WERI-Rb-1 (cell line): ENCODE data around the gene CNPY4.

Source experiments
- DNase-seq: peaks from one replicate; pipeline ENCODE4 v3.0.0-alpha.2; 2020
- H3K27ac ChIP-seq: fragments of 250-450 bp; sonication (Bioruptor Pico); 2 replicates; pipeline ENCODE4 v1.5.1; 2020; ENCODE audit warnings: mild to moderate bottlenecking, moderate library complexity
- H3K27me3 ChIP-seq: fragments of 250-450 bp; sonication (Bioruptor Pico); 2 replicates; pipeline ENCODE4 v1.5.1; 2021; ENCODE audit warnings: mild to moderate bottlenecking, low read depth, moderate library complexity; ENCODE audit not compliant: insufficient read depth, severe bottlenecking
- H3K36me3 ChIP-seq: fragments of 250-450 bp; sonication (Bioruptor Pico); 2 replicates; pipeline ENCODE4 v1.5.1; 2020; ENCODE audit warnings: mild to moderate bottlenecking, moderate library complexity
- H3K4me3 ChIP-seq: 2 replicates; pipeline ENCODE4 v1.5.1; 2011; ENCODE audit warnings: low read depth, mild to moderate bottlenecking, control low read depth, low read length
- H3K9me3 ChIP-seq: fragments of 250-450 bp; sonication (Bioruptor Pico); 2 replicates; pipeline ENCODE4 v1.5.1; 2021; ENCODE audit warnings: mild to moderate bottlenecking, moderate library complexity; ENCODE audit not compliant: severe bottlenecking
- CTCF ChIP-seq: IDR thresholded peaks from 2 replicates; pipeline ENCODE4 v1.5.1; 2011; ENCODE audit warnings: low read depth, mild to moderate bottlenecking, control low read depth, inconsistent platforms, low read length

The CNPY4 gene

GRCh38 chr7:100107890-100108289, 11.5 kb upstream of the CNPY4 start:
- Histone ChIP-seq H3K27me3 (no peaks in the 10 kb centered on the region), H3K4me3 (no peak overlapping the region), H3K27ac (no peak overlapping the region), H3K36me3 (peaks cover 94% of the 10 kb centered on the region), H3K9me3 (no peaks in the 10 kb centered on the region)
- TF ChIP-seq CTCF, result no peak
- DNase-seq, result no peak

GRCh38 chr7:100109521-100110163, 9.8 kb upstream of the CNPY4 start:
- H3K36me3 ChIP-seq, result peaks cover 87% of the 10 kb centered on the region
- H3K4me3 ChIP-seq, result no peak overlapping the region
- TF ChIP-seq CTCF, result peak; percentile 59
- no peak overlapping the region for H3K27ac ChIP-seq
- no peaks in the 10 kb centered on the region for H3K9me3 ChIP-seq
- H3K27me3 ChIP-seq, result no peaks in the 10 kb centered on the region
- DNase-seq, result no peak

GRCh38 chr7:100111156-100111555, 8.3 kb upstream of the CNPY4 start:
- H3K27ac ChIP-seq, result no peak overlapping the region
- H3K9me3 ChIP-seq, result no peaks in the 10 kb centered on the region
- no peak overlapping the region for H3K4me3 ChIP-seq
- no peaks in the 10 kb centered on the region for H3K27me3 ChIP-seq
- no peak for DNase-seq
- peaks cover 71% of the 10 kb centered on the region for H3K36me3 ChIP-seq
- no peak for TF ChIP-seq CTCF

GRCh38 chr7:100111914-100112313, 7.5 kb upstream of the CNPY4 start:
- DNase-seq, result no peak
- no peak for TF ChIP-seq CTCF
- peaks cover 65% of the 10 kb centered on the region for H3K36me3 ChIP-seq
- no peak overlapping the region for H3K4me3 ChIP-seq
- H3K9me3 ChIP-seq, result no peaks in the 10 kb centered on the region
- no peaks in the 10 kb centered on the region for H3K27me3 ChIP-seq
- no peak overlapping the region for H3K27ac ChIP-seq

- H3K27me3 ChIP-seq, result no peaks in the 10 kb centered on the region
- no peak overlapping the region for H3K4me3 ChIP-seq
- H3K27ac ChIP-seq, result no peak overlapping the region
- H3K9me3 ChIP-seq, result no peaks in the 10 kb centered on the region
- peaks cover 34% of the 10 kb centered on the region for H3K36me3 ChIP-seq
- no peak for TF ChIP-seq CTCF
- DNase-seq, result no peak
Measured at GRCh38 chr7:100115026-100115425, 4.4 kb upstream of the CNPY4 start.

GRCh38 chr7:100118388-100119071, 904 bp upstream of the CNPY4 start:
- H3K36me3 ChIP-seq, result peaks cover 5% of the 10 kb centered on the region
- no peaks in the 10 kb centered on the region for H3K27me3 ChIP-seq
- no peak for DNase-seq
- no peak for TF ChIP-seq CTCF
- H3K9me3 ChIP-seq, result no peaks in the 10 kb centered on the region
- peak overlapping the region; percentile 90 for H3K27ac ChIP-seq
- peak overlapping the region; percentile 88 for H3K4me3 ChIP-seq
